Left colon (tissue), 2 donors: Measurements from ENCODE around the gene TSKS. TPM values are rescaled to one million over a fixed set of nuclear protein-coding genes. Genes with fewer than 3 reads are reported as not detected.

Experiments
- ATAC-seq: fragments of 200-7000 bp; cut with Tn5 transposase; one replicate; pipeline ENCODE4 v1.9.1; 2020; ENCODE audit warnings: mild to moderate bottlenecking, moderate library complexity
- DNase-seq, 2 donors: peaks; one replicate each; pipeline ENCODE4 v3.0.0-alpha.2; 2020
- intact Hi-C, 2 donors: fragments of 100-400 bp; cut with DNase I in 1 of 2; cut with micrococcal nuclease in 1 of 2; formaldehyde crosslinking; loops; one replicate each; pipeline versions ENCODE4 v1.11.2 to v1.14.0; 2022; cut with DNase I, micrococcal nuclease
- long read RNA-seq: library from polyadenylated mRNA; unstranded; transcript quantifications from one replicate; pipeline ENCODE4 v2.0.0, GENCODE V29; 2021
- total RNA-seq, 2 donors: library from RNA; stranded (reverse); fragmentation: NEBNext Ultra II Directional; extraction: Animal tissue kit (Norgen Biotek cat#: 25700); gene quantifications; one replicate each; pipeline ENCODE4 v1.2.1, GENCODE V29; 2021
- donor health status: DM: no; HTN: no; CAD: no.
- donor health status: DM: yes; HTN: yes; CAD: no.

TSKS gene
- total RNA-seq: under 1 TPM; 0.21 to 0.22 TPM
- long read RNA-seq: 0 reads

GRCh38 chr19:49763230-49763629, at the start of gene TSKS:
TSS of gene TSKS (minus strand) at chr19:49763306. CDS start at chr19:49763247, 59 bp downstream.
- intact Hi-C loops: no loop called here
- no peak for DNase-seq
- no peak for ATAC-seq

GRCh38 chr19:49812452-49812996, 49.4 kb upstream of the TSKS start:
- ATAC-seq (no peak), DNase-seq (no peak)
- intact Hi-C loops: no loop called here

GRCh38 chr19:49811328-49811727, 48.2 kb upstream of the TSKS start:
- no peak for DNase-seq
- intact Hi-C loops: no loop called here
- no peak for ATAC-seq

- no peak for ATAC-seq
- intact Hi-C loops: no loop called here
- DNase-seq: no peak
Measured at GRCh38 chr19:49809941-49810389, 46.9 kb upstream of the TSKS start.

- intact Hi-C loops: no loop called here
- DNase-seq (peak; percentile 59 to 67), ATAC-seq (peak; percentile 49)
Measured at GRCh38 chr19:49809160-49809940, 46.2 kb upstream of the TSKS start.

DNA sequence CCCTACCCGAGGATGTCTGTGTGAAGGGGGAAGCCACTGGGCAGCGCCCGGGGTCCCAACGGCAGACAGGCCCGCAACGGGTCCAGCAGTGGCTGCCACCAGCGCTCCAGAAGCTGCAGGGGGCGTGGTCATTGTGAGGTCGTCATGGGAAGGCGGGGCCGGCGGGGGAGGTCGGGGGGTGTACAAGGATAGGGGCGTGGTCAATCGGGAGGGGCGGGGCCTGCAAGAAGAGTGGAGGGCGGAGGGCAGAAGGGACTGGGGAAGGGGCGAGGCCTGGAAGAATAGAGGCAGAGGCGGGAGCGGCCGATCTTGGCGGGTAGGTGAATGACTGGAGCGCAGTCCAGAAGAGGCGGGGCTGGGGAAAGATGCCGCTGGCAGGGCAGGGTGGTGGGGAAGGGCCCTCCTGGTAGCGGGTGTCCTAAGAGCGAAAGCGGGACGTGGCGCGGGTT, 45.6 kb upstream of the TSKS start:
- intact Hi-C loops: no loop called here
- ATAC-seq (peak; percentile 72), DNase-seq (peak; percentile 93 to 97)

GRCh38 chr19:49807904-49808675, 45.0 kb upstream of the TSKS start:
- intact Hi-C loops: no loop called here
- ATAC-seq (no peak), DNase-seq (no peak)

GRCh38 chr19:49807058-49807903, 44.2 kb upstream of the TSKS start:
- DNase-seq (no peak), ATAC-seq (no peak)
- intact Hi-C loops: no loop called here

DNA sequence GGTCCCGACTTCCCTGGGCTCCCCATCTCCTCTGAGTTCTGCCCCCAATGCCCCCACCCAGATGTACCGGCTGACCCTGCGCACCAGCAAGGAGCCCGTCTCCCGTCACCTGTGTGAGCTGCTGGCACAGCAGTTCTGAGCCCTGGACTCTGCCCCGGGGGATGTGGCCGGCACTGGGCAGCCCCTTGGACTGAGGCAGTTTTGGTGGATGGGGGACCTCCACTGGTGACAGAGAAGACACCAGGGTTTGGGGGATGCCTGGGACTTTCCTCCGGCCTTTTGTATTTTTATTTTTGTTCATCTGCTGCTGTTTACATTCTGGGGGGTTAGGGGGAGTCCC, 43.5 kb upstream of the TSKS start:
- DNase-seq (no peak), ATAC-seq (no peak)
- intact Hi-C loops: no loop called here

- DNase-seq (no peak), ATAC-seq (no peak)
- intact Hi-C loops: no loop called here
Measured at GRCh38 chr19:49805822-49806619, 42.9 kb upstream of the TSKS start.

- no peak for ATAC-seq
- DNase-seq: no peak
- intact Hi-C loops: no loop called here
Measured at GRCh38 chr19:49803529-49803856, 40.4 kb upstream of the TSKS start.

- peak in 1 of 2 donors; percentile 50 for DNase-seq
- ATAC-seq: peak; percentile 38
Measured at GRCh38 chr19:49802836-49803528, 39.9 kb upstream of the TSKS start.

GRCh38 chr19:49801966-49802661, 39.0 kb upstream of the TSKS start:
- DNase-seq (peak; percentile 77 to 81), ATAC-seq (peak; percentile 61)
- intact Hi-C loops: no loop called here

More at GRCh38 chr19:49802836-49803528, 39.9 kb upstream of the TSKS start:
- intact Hi-C loops: no loop called here

DNA sequence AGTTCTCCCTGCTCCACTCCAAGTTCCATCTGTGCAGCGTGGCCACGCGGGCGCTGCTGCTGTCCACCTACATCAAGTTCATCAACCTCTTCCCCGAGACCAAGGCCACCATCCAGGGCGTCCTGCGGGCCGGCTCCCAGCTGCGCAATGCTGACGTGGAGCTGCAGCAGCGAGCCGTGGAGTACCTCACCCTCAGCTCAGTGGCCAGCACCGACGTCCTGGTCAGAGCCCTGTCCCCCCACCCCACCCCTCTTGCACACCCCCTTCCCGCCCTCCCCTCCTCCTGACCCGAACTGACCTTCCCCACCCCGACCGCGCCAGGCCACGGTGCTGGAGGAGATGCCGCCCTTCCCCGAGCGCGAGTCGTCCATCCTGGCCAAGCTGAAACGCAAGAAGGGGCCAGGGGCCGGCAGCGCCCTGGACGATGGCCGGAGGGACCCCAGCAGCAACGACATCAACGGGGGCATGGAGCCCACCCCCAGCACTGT, 38.3 kb upstream of the TSKS start:
- ATAC-seq (no peak), DNase-seq (no peak)
- intact Hi-C loops: no loop called here

DNA sequence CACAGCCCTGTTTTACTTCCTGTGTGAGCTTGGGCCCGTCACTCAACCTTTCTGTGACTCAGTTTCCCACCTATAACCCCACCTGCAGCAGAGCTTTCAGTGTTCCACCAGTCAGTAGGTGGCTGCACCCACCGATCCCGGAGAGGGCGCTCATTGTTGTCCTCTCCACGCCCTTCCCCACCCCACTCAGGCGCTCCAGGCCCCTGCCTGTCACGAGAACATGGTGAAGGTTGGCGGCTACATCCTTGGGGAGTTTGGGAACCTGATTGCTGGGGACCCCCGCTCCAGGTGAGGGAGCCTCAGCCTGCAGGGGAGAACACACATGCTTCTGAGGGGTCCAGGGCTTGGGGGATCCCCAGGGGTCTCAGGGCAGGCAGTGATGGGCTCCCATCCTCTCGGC, 37.7 kb upstream of the TSKS start:
- no peak for ATAC-seq

GRCh38 chr19:49799798-49800376, 36.8 kb upstream of the TSKS start:
- ATAC-seq: no peak
- DNase-seq: no peak
- intact Hi-C loops: no loop called here

More for the DNA sequence above, 37.7 kb upstream of the TSKS start:
- intact Hi-C loops: no loop called here
- DNase-seq: no peak
